Neuronal stem cell (in vitro differentiated cells): ENCODE measurements around the gene NPBWR2.

ENCODE experiments used
- DNase-seq: peaks from one replicate; pipeline ENCODE4 v3.0.0-alpha.2; 2013; ENCODE audit warnings: low spot score
- H2AFZ ChIP-seq: one replicate; pipeline ENCODE4 v1.6.1; 2013; ENCODE audit warnings: mild to moderate bottlenecking, low read length, inconsistent platforms
- H2AK5ac ChIP-seq: 2 replicates; pipeline ENCODE4 v1.6.1; 2013; ENCODE audit warnings: low read depth, mild to moderate bottlenecking, inconsistent platforms, low read length, moderate library complexity, mixed read lengths
- H2BK120ac ChIP-seq: 2 replicates; pipeline ENCODE4 v1.6.1; 2013; ENCODE audit warnings: low read depth, mild to moderate bottlenecking, inconsistent platforms, low read length, moderate library complexity, mixed read lengths
- H2BK12ac ChIP-seq: one replicate; pipeline ENCODE4 v1.6.1; 2013; ENCODE audit warnings: low read length, inconsistent platforms
- H2BK15ac ChIP-seq: 2 replicates; pipeline ENCODE4 v1.6.1; 2013; ENCODE audit warnings: mild to moderate bottlenecking, low read length, inconsistent platforms, mixed read lengths
- H2BK5ac ChIP-seq: one replicate; pipeline ENCODE4 v1.6.1; 2013; ENCODE audit warnings: inconsistent platforms, mild to moderate bottlenecking, low read length, moderate library complexity
- H3K14ac ChIP-seq: one replicate; pipeline ENCODE4 v1.6.1; 2013; ENCODE audit warnings: low read length, inconsistent platforms
- H3K18ac ChIP-seq: 2 replicates; pipeline ENCODE4 v1.6.1; 2013; ENCODE audit warnings: low read length, inconsistent platforms
- H3K23ac ChIP-seq: 2 replicates; pipeline ENCODE4 v1.6.1; 2013; ENCODE audit warnings: low read depth, mild to moderate bottlenecking, mixed read lengths, low read length, inconsistent platforms; ENCODE audit not compliant: poor library complexity
- H3K27ac ChIP-seq: replicated peaks from 3 replicates; pipeline ENCODE4 v1.5.1; 2013; ENCODE audit warnings: low read length, inconsistent platforms
- H3K27me3 ChIP-seq, 3 experiments: 2 replicates each; pipeline ENCODE4 v1.6.1; 2013; ENCODE audit warnings: low read length in 3 of 3, mild to moderate bottlenecking in 2 of 3, inconsistent platforms in 1 of 3, low read depth in 1 of 3, mixed read lengths in 1 of 3, moderate library complexity in 1 of 3; ENCODE audit not compliant: control insufficient read depth in 3 of 3, insufficient read depth in 3 of 3
- H3K36me3 ChIP-seq, 2 donors: replicated peaks in 1 of 2; 2 replicates each; pipeline ENCODE4 v1.6.1; 2013; ENCODE audit warnings: low read length in 2 of 2; ENCODE audit not compliant: control insufficient read depth in 2 of 2, insufficient read depth in 2 of 2
- H3K4ac ChIP-seq: 2 replicates; pipeline ENCODE4 v1.6.1; 2013; ENCODE audit warnings: inconsistent platforms, mild to moderate bottlenecking, low read length, moderate library complexity
- H3K4me1 ChIP-seq, 2 donors: 1 replicate in 1 of 2; 2 replicates in 1 of 2; pipeline ENCODE4 v1.6.1; 2013; ENCODE audit warnings: low read length in 2 of 2, low read depth in 1 of 2; ENCODE audit not compliant: control insufficient read depth in 2 of 2, insufficient read depth in 1 of 2
- H3K4me2 ChIP-seq: one replicate; pipeline ENCODE4 v1.6.1; 2013; ENCODE audit warnings: mild to moderate bottlenecking, low read length, inconsistent platforms; ENCODE audit not compliant: insufficient read depth, poor library complexity, severe bottlenecking
- H3K4me3 ChIP-seq, 2 donors: 2 replicates each; pipeline ENCODE4 v1.5.1; 2013; ENCODE audit warnings: low read length in 2 of 2, mild to moderate bottlenecking in 2 of 2, inconsistent platforms in 1 of 2, moderate library complexity in 1 of 2
- H3K79me1 ChIP-seq: one replicate; pipeline ENCODE4 v1.6.1; 2013; ENCODE audit warnings: low read depth, mild to moderate bottlenecking, inconsistent platforms, low read length, moderate library complexity
- H3K9ac ChIP-seq: one replicate; pipeline ENCODE4 v1.6.1; 2013; ENCODE audit warnings: mild to moderate bottlenecking, low read depth, low read length, inconsistent platforms; ENCODE audit not compliant: poor library complexity
- H3K9me3 ChIP-seq, 2 donors: replicated peaks in 1 of 2; 2 replicates each; pipeline versions ENCODE3 to v1.6.1; 2013; ENCODE audit warnings: low read length in 2 of 2, mild to moderate bottlenecking in 2 of 2, inconsistent platforms in 1 of 2, low read depth in 1 of 2, mixed read lengths in 1 of 2, moderate library complexity in 1 of 2; ENCODE audit not compliant: control insufficient read depth in 2 of 2, insufficient read depth in 1 of 2
- H4K8ac ChIP-seq: one replicate; pipeline ENCODE4 v1.6.1; 2013; ENCODE audit warnings: low read depth, mild to moderate bottlenecking, inconsistent platforms, low read length, moderate library complexity
- H4K91ac ChIP-seq: one replicate; pipeline ENCODE4 v1.6.1; 2013; ENCODE audit warnings: low read length, low read depth, mild to moderate bottlenecking, inconsistent platforms; ENCODE audit not compliant: poor library complexity
- WGBS, 2 donors: extraction: QIAGEN DNeasy Blood & Tissue Kit; methylation state at CpG; one replicate each; pipeline ENCODE4 v1.1.7; 2013; ENCODE audit warnings: missing lambda C conversion rate in 2 of 2, mixed read lengths in 1 of 2; ENCODE audit not compliant: insufficient read length in 2 of 2, insufficient replicate concordance in 1 of 2; ENCODE audit errors: extremely low coverage in 2 of 2; 5-methylcytosine and 5-hydroxymethylcytosine counted together

The NPBWR2 gene

DNA sequence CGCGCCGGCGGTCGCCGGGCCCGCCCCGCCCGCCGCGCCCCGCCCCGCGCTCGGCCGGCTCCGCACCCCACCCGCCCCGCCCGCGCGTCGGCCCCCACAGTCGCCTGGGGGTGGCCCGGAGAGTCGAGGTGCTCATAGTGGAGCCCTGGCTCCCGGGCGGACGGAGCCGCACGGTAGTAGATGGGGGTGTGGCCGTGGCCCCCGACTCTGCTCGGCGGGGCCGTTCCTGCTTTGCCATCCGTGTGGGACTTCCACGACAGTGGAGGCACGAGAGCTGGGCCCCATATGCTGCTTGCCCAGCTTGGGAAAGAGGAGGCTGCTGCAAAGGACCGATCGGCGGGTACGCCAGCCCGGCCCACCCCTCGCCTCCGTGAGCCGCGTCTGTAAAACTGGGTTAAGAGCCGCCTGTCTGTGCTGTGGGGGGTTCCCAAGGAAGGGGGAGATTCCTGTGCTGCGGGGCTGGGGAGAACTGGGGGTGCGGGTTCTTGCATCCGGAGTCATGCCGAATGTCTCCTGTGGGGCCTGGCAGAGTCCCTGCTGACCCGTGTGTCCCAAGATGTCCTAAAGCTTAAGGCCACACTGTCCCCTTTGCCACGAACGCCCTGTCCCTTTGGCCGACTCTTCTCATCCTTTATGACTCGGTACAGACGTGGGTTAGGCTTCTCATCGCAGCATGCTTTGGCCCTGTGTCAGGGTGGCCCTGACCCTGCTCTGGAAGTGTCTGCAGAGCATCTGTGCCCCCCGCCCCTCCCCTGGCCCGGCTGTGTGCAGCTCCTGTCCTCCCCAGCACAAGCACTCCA is 27.2 kb downstream of the NPBWR2 start, which contains the start of gene OPRL1:
Gene OPRL1, plus strand, starts transcription at position 70 of the 800 bp plus-strand sequence. CDS start 12,639 bp downstream, outside the sequence.
- peaks cover 2 to 33% (median 32%) of the 10 kb centered on the region in 3 experiments for H3K27me3 ChIP-seq
- H2BK15ac ChIP-seq, result peak within 1 kb of the TSS; percentile 95
- H3K4me3 ChIP-seq, result peak within 1 kb of the TSS; percentile 58 to 92
- H3K4ac ChIP-seq, result peak within 1 kb of the TSS; percentile 66
- H3K27ac ChIP-seq, result peak within 1 kb of the TSS; percentile 28
- DNase-seq, result no peak
- no peaks in the 10 kb centered on the region for H3K9me3 ChIP-seq
- H3K9ac ChIP-seq, result peak within 1 kb of the TSS; percentile 92
- peak within 1 kb of the TSS; percentile 98 for H3K14ac ChIP-seq
- H2BK12ac ChIP-seq, result peak within 1 kb of the TSS; percentile 84
- H3K18ac ChIP-seq, result peak within 1 kb of the TSS; percentile 98
- H3K79me1 ChIP-seq, result peaks cover 9% of the 10 kb centered on the region
- no CpG with 5 or more reads among the region's 62 CpGs for WGBS, 2 donors
- peak within 1 kb of the TSS; percentile 22 for H3K23ac ChIP-seq
- H4K8ac ChIP-seq, result peak within 1 kb of the TSS; percentile 29
- H4K91ac ChIP-seq, result no peak within 1 kb of the TSS
- H2BK5ac ChIP-seq, result peak within 1 kb of the TSS; percentile 82
- H3K36me3 ChIP-seq, result peaks cover 0 to 1% of the 10 kb centered on the region in 2 donors
- peak within 1 kb of the TSS; percentile 96 for H2AFZ ChIP-seq
- H2BK120ac ChIP-seq, result peak within 1 kb of the TSS; percentile 81
- peak within 1 kb of the TSS; percentile 93 for H3K4me2 ChIP-seq
- peak within 1 kb of the TSS; percentile 15 for H2AK5ac ChIP-seq
- peaks cover 36 to 57% of the 10 kb centered on the region in 2 donors for H3K4me1 ChIP-seq

DNA sequence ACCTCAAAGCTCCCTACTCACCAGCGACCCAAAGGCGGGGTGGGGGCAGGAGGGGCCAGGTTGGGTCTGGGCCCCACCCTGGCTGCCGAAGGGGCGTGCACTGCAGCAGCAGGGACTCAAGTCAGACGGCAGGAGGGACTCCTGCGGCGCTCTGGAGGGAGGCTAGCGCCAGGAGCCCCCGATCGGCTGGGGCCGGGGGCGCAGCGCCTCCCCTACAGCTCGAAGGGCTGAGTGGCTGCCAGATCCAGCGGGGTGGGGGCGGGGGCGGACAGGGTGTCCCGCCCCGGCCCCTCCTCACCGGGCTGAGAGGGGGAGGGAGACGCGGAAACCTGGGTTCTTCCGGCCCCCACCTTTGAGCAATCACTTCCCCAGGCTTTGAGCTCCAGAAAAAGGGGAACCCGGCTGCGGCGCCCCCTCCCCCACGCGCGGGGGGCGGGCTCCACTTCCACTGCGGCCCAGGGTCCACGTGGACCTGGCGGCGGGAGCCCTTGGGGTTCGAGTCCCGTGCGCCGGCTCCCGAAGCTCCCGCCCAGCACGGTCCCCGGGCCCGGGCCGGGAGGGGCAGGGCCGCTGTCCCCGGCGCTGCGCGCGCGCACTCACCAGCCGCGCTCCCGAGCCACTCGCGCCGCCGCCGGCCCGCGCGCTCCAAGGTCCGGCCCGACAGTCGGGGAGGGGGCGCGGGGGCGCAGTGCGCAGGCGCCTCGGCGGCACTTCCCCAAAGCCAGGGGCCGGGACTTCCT is 27.9 kb downstream of the NPBWR2 start, which contains the start of gene RGS19:
Gene RGS19, minus strand, starts transcription at position 246 of the 740 bp plus-strand sequence. CDS start 2,632 bp downstream, outside the sequence.
- Histone ChIP-seq H2BK120ac (peak within 1 kb of the TSS; percentile 81), H3K4me3 (peak within 1 kb of the TSS; percentile 58 to 92), H3K4me2 (peak within 1 kb of the TSS; percentile 93), H3K79me1 (peaks cover 9% of the 10 kb centered on the region), H3K14ac (peak within 1 kb of the TSS; percentile 98), H3K4ac (peak within 1 kb of the TSS; percentile 66), H2BK5ac (peak within 1 kb of the TSS; percentile 82), H2BK12ac (peak within 1 kb of the TSS; percentile 84), H4K91ac (no peak within 1 kb of the TSS), H3K23ac (peak within 1 kb of the TSS; percentile 22), H3K4me1 (peaks cover 29 to 56% of the 10 kb centered on the region in 2 donors), H3K27me3 (peaks cover 2 to 26% (median 25%) of the 10 kb centered on the region in 3 experiments), H2AFZ (peak within 1 kb of the TSS; percentile 96), H3K27ac (peak within 1 kb of the TSS; percentile 28), H2BK15ac (peak within 1 kb of the TSS; percentile 95), H3K9ac (peak within 1 kb of the TSS; percentile 92), H3K18ac (peak within 1 kb of the TSS; percentile 98), H4K8ac (peak within 1 kb of the TSS; percentile 29), H2AK5ac (peak within 1 kb of the TSS; percentile 15), H3K9me3 (no peaks in the 10 kb centered on the region), H3K36me3 (peaks cover 0 to 1% of the 10 kb centered on the region in 2 donors)
- DNase-seq, result peak; percentile 77
- no CpG with 5 or more reads among the region's 73 CpGs for WGBS, 2 donors

DNA sequence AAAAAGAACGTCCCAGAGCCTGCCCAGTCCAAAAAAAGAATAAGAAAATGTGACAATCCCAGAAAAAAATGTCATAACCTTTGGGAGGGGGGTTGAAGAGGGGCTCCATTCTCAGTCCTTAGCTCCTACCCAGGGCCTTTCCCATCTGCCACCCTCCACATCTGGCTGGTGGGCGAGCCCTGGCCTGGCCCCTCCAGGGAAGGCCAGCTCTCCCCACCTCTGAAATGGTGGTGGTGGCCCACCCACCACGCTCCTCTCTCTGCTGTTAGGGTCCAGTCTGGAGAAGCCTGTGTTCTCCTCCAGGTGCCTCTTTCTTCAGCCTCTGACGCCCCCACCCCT is 28.5 kb downstream of the NPBWR2 start:
- Histone ChIP-seq H4K91ac (no peak overlapping the region), H3K4me1 (peaks cover 27 to 52% of the 10 kb centered on the region in 2 donors), H2BK5ac (peak overlapping the region; percentile 82), H3K14ac (peak overlapping the region; percentile 9), H3K23ac (peak overlapping the region; percentile 22), H3K27me3 (peaks cover 0 to 20% (median 19%) of the 10 kb centered on the region in 3 experiments), H3K79me1 (peaks cover 9% of the 10 kb centered on the region), H2BK120ac (peak overlapping the region; percentile 81), H3K18ac (peak overlapping the region; percentile 98), H3K9me3 (no peaks in the 10 kb centered on the region), H2AK5ac (peak overlapping the region; percentile 8), H2BK15ac (peak overlapping the region; percentile 75), H3K9ac (peak overlapping the region; percentile 77), H3K36me3 (peaks cover 0 to 1% of the 10 kb centered on the region in 2 donors), H3K4me3 (peak overlapping the region; percentile 58 to 82), H3K4me2 (peak overlapping the region; percentile 93), H3K27ac (no peak overlapping the region), H4K8ac (peak overlapping the region; percentile 29), H2BK12ac (peak overlapping the region; percentile 84), H2AFZ (peak overlapping the region; percentile 96), H3K4ac (peak overlapping the region; percentile 66)
- DNase-seq, result no peak
- WGBS, 2 donors, result no CpG with 5 or more reads among the region's 4 CpGs
